ENCODE data around the gene COBL.

Gene COBL

GRCh38 chr7:51090411-51090810 is 226.2 kb downstream of the COBL start:
- in situ Hi-C loops (cut with MboI; ENCODE audit: low pct_unique_long_range_greater_than_20kb, low sequenced_read_pairs, unreplicated experiment), result no loop called here
- no peak for TF ChIP-seq CTCF (IDR thresholded peaks at IDR 0.05; ENCODE audit: extremely low read depth, insufficient read depth, missing control alignments)
- DNase-seq (ENCODE audit: low spot score), result no peak

GRCh38 chr7:51085034-51085692 is 231.4 kb downstream of the COBL start:
- no peak for DNase-seq (ENCODE audit: low spot score)
- no peak for TF ChIP-seq CTCF (IDR thresholded peaks at IDR 0.05; ENCODE audit: extremely low read depth, insufficient read depth, missing control alignments)
- in situ Hi-C loops (cut with MboI; ENCODE audit: low pct_unique_long_range_greater_than_20kb, low sequenced_read_pairs, unreplicated experiment), result no loop called here

- no peak for DNase-seq (ENCODE audit: low spot score)
- in situ Hi-C loops (cut with MboI; ENCODE audit: low pct_unique_long_range_greater_than_20kb, low sequenced_read_pairs, unreplicated experiment), result no loop called here
- TF ChIP-seq CTCF (IDR thresholded peaks at IDR 0.05; ENCODE audit: extremely low read depth, insufficient read depth, missing control alignments), result no peak
These were observed 232.5 kb downstream of the COBL start for GRCh38 chr7:51084121-51084520.

- no peak for TF ChIP-seq CTCF (IDR thresholded peaks at IDR 0.05; ENCODE audit: extremely low read depth, insufficient read depth, missing control alignments)
- in situ Hi-C loops (cut with MboI; ENCODE audit: low pct_unique_long_range_greater_than_20kb, low sequenced_read_pairs, unreplicated experiment), result no loop called here
- no peak for DNase-seq (ENCODE audit: low spot score)
These were observed 233.6 kb downstream of the COBL start for GRCh38 chr7:51082940-51083533.

- in situ Hi-C loops (cut with MboI; ENCODE audit: low pct_unique_long_range_greater_than_20kb, low sequenced_read_pairs, unreplicated experiment), result no loop called here
- TF ChIP-seq CTCF (IDR thresholded peaks at IDR 0.05; ENCODE audit: extremely low read depth, insufficient read depth, missing control alignments), result no peak
- no peak for DNase-seq (ENCODE audit: low spot score)
These were observed 234.3 kb downstream of the COBL start for GRCh38 chr7:51082096-51082840.

GRCh38 chr7:51081270-51081890 is 235.2 kb downstream of the COBL start:
- no peak for TF ChIP-seq CTCF (IDR thresholded peaks at IDR 0.05; ENCODE audit: extremely low read depth, insufficient read depth, missing control alignments)
- no peak for DNase-seq (ENCODE audit: low spot score)
- in situ Hi-C loops (cut with MboI; ENCODE audit: low pct_unique_long_range_greater_than_20kb, low sequenced_read_pairs, unreplicated experiment), result no loop called here
